ENCODE measurements around the gene SLC12A7.

GRCh38 chr5:1034421-1034905 lies 77.4 kb downstream of the SLC12A7 start:
- TF ChIP-seq JUN (IDR thresholded peaks at IDR 0.05; ENCODE audit: borderline replicate concordance, low read depth, low read length) (no peak), JUN (CRISPR knock-in tag; IDR thresholded peaks at IDR 0.05; ENCODE audit: borderline replicate concordance) (no peak), TAF1 (IDR thresholded peaks at IDR 0.05; ENCODE audit: control insufficient read depth, extremely low read depth, insufficient read depth, low read length, severe bottlenecking) (no peak), RERE (CRISPR knock-in tag; IDR thresholded peaks at IDR 0.05; ENCODE audit: borderline replicate concordance) (no peak), ZNF174 (CRISPR knock-in tag; IDR thresholded peaks at IDR 0.05) (no peak), BCL6 (CRISPR knock-in tag; IDR thresholded peaks at IDR 0.05) (no peak), KAT7 (CRISPR knock-in tag; IDR thresholded peaks at IDR 0.05; ENCODE audit: borderline replicate concordance) (no peak), ELK1 (CRISPR knock-in tag; IDR thresholded peaks at IDR 0.05) (no peak), JUND (IDR thresholded peaks at IDR 0.05; ENCODE audit: borderline replicate concordance, low read depth, low read length) (no peak), JUND (tag; IDR thresholded peaks at IDR 0.05; ENCODE audit: borderline replicate concordance, low read depth, low read length) (no peak), EP300 (IDR thresholded peaks at IDR 0.05; ENCODE audit: low read length) (no peak)
- TF ChIP-seq, protein P1, sequence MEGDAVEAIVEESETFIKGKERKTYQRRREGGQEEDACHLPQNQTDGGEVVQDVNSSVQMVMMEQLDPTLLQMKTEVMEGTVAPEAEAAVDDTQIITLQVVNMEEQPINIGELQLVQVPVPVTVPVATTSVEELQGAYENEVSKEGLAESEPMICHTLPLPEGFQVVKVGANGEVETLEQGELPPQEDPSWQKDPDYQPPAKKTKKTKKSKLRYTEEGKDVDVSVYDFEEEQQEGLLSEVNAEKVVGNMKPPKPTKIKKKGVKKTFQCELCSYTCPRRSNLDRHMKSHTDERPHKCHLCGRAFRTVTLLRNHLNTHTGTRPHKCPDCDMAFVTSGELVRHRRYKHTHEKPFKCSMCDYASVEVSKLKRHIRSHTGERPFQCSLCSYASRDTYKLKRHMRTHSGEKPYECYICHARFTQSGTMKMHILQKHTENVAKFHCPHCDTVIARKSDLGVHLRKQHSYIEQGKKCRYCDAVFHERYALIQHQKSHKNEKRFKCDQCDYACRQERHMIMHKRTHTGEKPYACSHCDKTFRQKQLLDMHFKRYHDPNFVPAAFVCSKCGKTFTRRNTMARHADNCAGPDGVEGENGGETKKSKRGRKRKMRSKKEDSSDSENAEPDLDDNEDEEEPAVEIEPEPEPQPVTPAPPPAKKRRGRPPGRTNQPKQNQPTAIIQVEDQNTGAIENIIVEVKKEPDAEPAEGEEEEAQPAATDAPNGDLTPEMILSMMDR (IDR thresholded peaks at IDR 0.05 in 2 of 3, conservative IDR thresholded peaks at IDR 0.05 in 1 of 3; ENCODE audit: insufficient read depth in 2 of 3, low read depth in 1 of 3, low read length in 3 of 3), result no peak

Measured in K562 (cell line).